Measurements from ENCODE around the gene PHF2. TPM values are rescaled to one million over a fixed set of nuclear protein-coding genes. Genes with fewer than 3 reads are reported as not detected.

The PHF2 gene
- total and polyA plus RNA-seq, 4 donors: 10.3 to 32.4 (median 27.9) TPM

GRCh38 chr9:93587284-93587650 is 10.9 kb downstream of the PHF2 start:
- intact Hi-C loops (cut with DNase I): no loop called here
- no peaks in the 10 kb centered on the region for H3K9me3 ChIP-seq (ENCODE audit: control insufficient read depth, low read length)
- no peak for ATAC-seq (ENCODE audit: low FRiP score)
- H3K27ac ChIP-seq (ENCODE audit: low read depth in 1 of 2, low read length in 2 of 2): no peak overlapping the region
- H3K4me1 ChIP-seq (ENCODE audit: control insufficient read depth in 1 of 2, insufficient read depth in 2 of 2, low read length in 2 of 2): no peaks in the 10 kb centered on the region
- DNase-seq: peak; percentile 26 to 52
- WGBS, 2 donors: 94 to 95% methylated on average over 7 of the region's 7 CpGs
- no peaks in the 10 kb centered on the region for H3K36me3 ChIP-seq (ENCODE audit: control insufficient read depth in 1 of 2, insufficient read depth in 2 of 2, low read length in 1 of 2)
- no peaks in the 10 kb centered on the region for H3K27me3 ChIP-seq (ENCODE audit: control insufficient read depth in 1 of 2, insufficient read depth in 2 of 2, low read length in 1 of 2)
- no peak overlapping the region for H3K4me3 ChIP-seq (ENCODE audit: low read length in 2 of 2)

DNA sequence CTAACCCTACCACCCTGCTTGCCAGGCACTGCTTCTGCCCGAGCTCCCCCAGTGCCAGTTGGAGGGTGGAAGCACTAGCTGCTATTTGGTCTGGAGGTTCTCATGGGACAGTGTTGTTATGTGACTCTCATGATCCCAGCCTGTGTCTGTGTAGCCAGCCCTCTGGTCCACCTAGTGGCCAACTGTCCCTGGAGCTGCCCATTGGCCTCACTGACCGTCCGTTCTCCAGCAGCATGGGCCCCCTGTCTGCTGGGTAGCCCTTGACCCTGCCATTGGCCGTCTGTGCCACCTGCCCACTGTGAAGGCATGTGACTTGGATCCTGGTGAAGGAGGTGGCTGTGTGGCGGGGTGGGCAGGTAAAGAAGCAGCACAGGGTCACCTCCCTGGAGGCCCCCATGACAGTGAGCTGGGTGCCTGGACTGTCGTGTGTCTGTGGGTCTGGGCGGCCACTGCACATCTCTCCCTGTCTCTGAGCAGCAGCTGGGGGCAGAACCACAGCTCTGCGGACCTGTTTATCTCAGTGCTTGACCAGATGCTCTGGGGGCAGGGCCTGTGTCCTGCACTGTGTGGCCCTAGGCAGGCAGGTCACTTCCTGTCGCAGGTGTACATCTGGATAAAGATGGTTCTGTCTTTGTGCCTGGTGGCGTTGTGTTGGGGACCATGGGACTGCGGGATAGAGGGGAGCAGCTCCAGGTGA is 11.4 kb downstream of the PHF2 start:
- peak; percentile 47 to 67 for DNase-seq
- 89 to 90% methylated on average over 11 of the region's 11 CpGs for WGBS, 2 donors
- H3K36me3 ChIP-seq (ENCODE audit: control insufficient read depth in 1 of 2, insufficient read depth in 2 of 2, low read length in 1 of 2): no peaks in the 10 kb centered on the region
- no peak overlapping the region for H3K27ac ChIP-seq (ENCODE audit: low read depth in 1 of 2, low read length in 2 of 2)
- no peaks in the 10 kb centered on the region for H3K27me3 ChIP-seq (ENCODE audit: control insufficient read depth in 1 of 2, insufficient read depth in 2 of 2, low read length in 1 of 2)
- no peak overlapping the region for H3K4me3 ChIP-seq (ENCODE audit: low read length in 2 of 2)
- no peaks in the 10 kb centered on the region for H3K9me3 ChIP-seq (ENCODE audit: control insufficient read depth, low read length)
- H3K4me1 ChIP-seq (ENCODE audit: control insufficient read depth in 1 of 2, insufficient read depth in 2 of 2, low read length in 2 of 2): no peaks in the 10 kb centered on the region
- intact Hi-C loops (cut with DNase I): no loop called here
- ATAC-seq (ENCODE audit: low FRiP score): peak; percentile 24

GRCh38 chr9:93588641-93589609 is 12.5 kb downstream of the PHF2 start:
- no peaks in the 10 kb centered on the region for H3K27me3 ChIP-seq (ENCODE audit: control insufficient read depth in 1 of 2, insufficient read depth in 2 of 2, low read length in 1 of 2)
- no peak for ATAC-seq (ENCODE audit: low FRiP score)
- no peaks in the 10 kb centered on the region for H3K9me3 ChIP-seq (ENCODE audit: control insufficient read depth, low read length)
- intact Hi-C loops (cut with DNase I): no loop called here
- H3K4me3 ChIP-seq (ENCODE audit: low read length in 2 of 2): no peak overlapping the region
- DNase-seq: peak in 1 of 2 donors; percentile 3
- no peak overlapping the region for H3K27ac ChIP-seq (ENCODE audit: low read depth in 1 of 2, low read length in 2 of 2)
- no peaks in the 10 kb centered on the region for H3K4me1 ChIP-seq (ENCODE audit: control insufficient read depth in 1 of 2, insufficient read depth in 2 of 2, low read length in 2 of 2)
- WGBS, 2 donors: 83 to 84% methylated on average over 12 of the region's 12 CpGs
- no peaks in the 10 kb centered on the region for H3K36me3 ChIP-seq (ENCODE audit: control insufficient read depth in 1 of 2, insufficient read depth in 2 of 2, low read length in 1 of 2)

DNA sequence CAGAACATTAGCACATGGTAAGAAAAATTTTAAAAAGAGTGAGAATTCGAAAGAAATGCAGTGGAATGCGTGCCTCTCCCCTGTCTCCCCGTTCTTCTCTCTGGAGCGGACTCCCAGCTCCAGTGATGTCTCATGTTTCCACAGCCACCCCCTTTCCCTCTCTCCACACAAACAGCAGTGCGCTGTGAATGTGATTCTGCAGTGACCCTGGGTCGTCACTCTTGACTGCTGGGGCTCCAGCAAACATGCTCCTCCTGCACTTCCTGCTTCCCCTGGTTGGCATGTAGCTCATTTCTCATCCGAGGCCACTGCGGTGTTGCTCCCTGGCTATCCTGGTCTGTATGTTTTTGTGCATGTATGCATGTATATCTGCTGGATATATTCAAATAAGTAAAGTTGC is 13.3 kb downstream of the PHF2 start:
- Histone ChIP-seq H3K36me3 (ENCODE audit: control insufficient read depth in 1 of 2, insufficient read depth in 2 of 2, low read length in 1 of 2) (no peaks in the 10 kb centered on the region), H3K27me3 (ENCODE audit: control insufficient read depth in 1 of 2, insufficient read depth in 2 of 2, low read length in 1 of 2) (no peaks in the 10 kb centered on the region), H3K9me3 (ENCODE audit: control insufficient read depth, low read length) (no peaks in the 10 kb centered on the region), H3K4me1 (ENCODE audit: control insufficient read depth in 1 of 2, insufficient read depth in 2 of 2, low read length in 2 of 2) (no peaks in the 10 kb centered on the region), H3K27ac (ENCODE audit: low read depth in 1 of 2, low read length in 2 of 2) (no peak overlapping the region), H3K4me3 (ENCODE audit: low read length in 2 of 2) (no peak overlapping the region)
- intact Hi-C loops (cut with DNase I): no loop called here
- DNase-seq (peak; percentile 36 to 47), ATAC-seq (ENCODE audit: low FRiP score) (no peak)
- 38 to 49% methylated on average over 8 of the region's 8 CpGs for WGBS, 2 donors

DNA sequence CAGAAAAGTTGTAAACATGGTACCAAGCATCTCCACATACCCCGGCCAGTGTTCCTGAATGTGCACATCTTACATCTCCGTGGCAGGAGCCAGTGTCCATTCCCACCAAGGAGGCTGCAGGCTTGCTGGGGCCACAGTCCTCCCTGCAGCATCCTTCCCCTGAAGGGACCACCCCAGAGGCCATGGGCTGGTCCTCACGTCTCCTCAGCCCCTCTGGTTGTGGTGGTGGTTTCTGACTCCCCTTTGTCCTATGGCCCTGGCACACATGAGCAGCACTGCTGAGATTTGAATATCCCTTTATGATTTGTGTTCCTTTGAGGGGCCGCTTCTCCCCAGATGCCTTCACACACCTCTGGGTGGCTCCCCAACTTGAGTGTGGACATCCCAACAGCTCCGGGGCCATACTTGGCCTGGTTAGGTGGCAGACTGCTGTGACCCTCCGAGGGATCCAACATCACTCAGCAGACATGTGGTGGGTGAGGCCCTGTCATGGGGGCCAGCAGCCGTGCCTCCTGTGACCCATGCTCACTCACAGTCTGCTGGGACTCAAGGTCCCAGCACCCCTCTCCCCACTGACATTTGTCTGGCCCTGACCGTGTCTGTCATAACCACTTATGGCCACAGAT is 14.3 kb downstream of the PHF2 start:
- intact Hi-C loops (cut with DNase I): no loop called here
- DNase-seq: peak; percentile 26 to 56

GRCh38 chr9:93591301-93592007 is 15.1 kb downstream of the PHF2 start:
- ATAC-seq (ENCODE audit: low FRiP score) (no peak), DNase-seq (peak; percentile 31 to 63)
- no peak overlapping the region for H3K27ac ChIP-seq (ENCODE audit: low read depth in 1 of 2, low read length in 2 of 2)

More for the DNA sequence above, 14.3 kb downstream of the PHF2 start:
- no peaks in the 10 kb centered on the region for H3K4me1 ChIP-seq (ENCODE audit: control insufficient read depth in 1 of 2, insufficient read depth in 2 of 2, low read length in 2 of 2)
- H3K4me3 ChIP-seq (ENCODE audit: low read length in 2 of 2): no peak overlapping the region
- WGBS, 2 donors: 64 to 73% methylated on average over 8 of the region's 8 CpGs
- H3K27me3 ChIP-seq (ENCODE audit: control insufficient read depth in 1 of 2, insufficient read depth in 2 of 2, low read length in 1 of 2): no peaks in the 10 kb centered on the region
- no peak overlapping the region for H3K27ac ChIP-seq (ENCODE audit: low read depth in 1 of 2, low read length in 2 of 2)
- no peaks in the 10 kb centered on the region for H3K9me3 ChIP-seq (ENCODE audit: control insufficient read depth, low read length)
- ATAC-seq (ENCODE audit: low FRiP score): no peak
- H3K36me3 ChIP-seq (ENCODE audit: control insufficient read depth in 1 of 2, insufficient read depth in 2 of 2, low read length in 1 of 2): no peaks in the 10 kb centered on the region

DNA sequence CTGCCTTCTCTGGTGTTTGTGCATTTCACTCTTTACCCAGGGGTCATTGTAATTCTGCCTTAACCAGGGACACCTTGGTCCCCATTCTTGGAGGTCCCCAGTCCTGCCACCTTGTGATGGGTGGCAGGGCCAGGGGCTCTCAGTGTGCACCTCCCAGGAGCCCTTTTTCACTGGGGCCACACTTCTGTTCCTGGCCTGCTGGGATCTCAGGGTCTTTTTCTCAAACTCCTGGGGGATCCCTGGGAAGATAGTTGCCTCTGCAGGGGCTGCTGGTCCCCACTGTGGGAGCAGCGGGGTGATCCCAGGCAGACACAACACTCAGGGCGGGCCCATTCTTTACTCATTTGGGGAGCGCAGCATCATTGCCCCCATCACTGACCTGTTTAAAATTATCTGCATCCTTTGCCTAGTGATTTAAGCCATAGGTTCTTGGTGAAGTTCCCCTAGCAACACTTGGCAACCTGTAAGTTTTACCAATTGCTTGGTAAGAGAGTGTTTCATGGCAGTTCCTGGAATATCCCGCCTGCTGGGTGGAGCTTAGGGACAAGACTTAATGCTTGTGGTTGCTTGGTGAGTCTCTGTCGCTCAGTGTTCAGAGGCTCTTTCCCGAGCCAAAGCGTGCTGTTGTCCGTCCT is 15.7 kb downstream of the PHF2 start:
- intact Hi-C loops (cut with DNase I): no loop called here
- Histone ChIP-seq H3K9me3 (ENCODE audit: control insufficient read depth, low read length) (no peaks in the 10 kb centered on the region), H3K27ac (ENCODE audit: low read depth in 1 of 2, low read length in 2 of 2) (no peak overlapping the region), H3K4me1 (ENCODE audit: control insufficient read depth in 1 of 2, insufficient read depth in 2 of 2, low read length in 2 of 2) (no peaks in the 10 kb centered on the region), H3K36me3 (ENCODE audit: control insufficient read depth in 1 of 2, insufficient read depth in 2 of 2, low read length in 1 of 2) (no peaks in the 10 kb centered on the region), H3K4me3 (ENCODE audit: low read length in 2 of 2) (no peak overlapping the region), H3K27me3 (ENCODE audit: control insufficient read depth in 1 of 2, insufficient read depth in 2 of 2, low read length in 1 of 2) (no peaks in the 10 kb centered on the region)
- DNase-seq: peak; percentile 34
- ATAC-seq (ENCODE audit: low FRiP score): no peak
- WGBS, 2 donors: 89 to 90% methylated on average over 8 of the region's 8 CpGs

More at GRCh38 chr9:93591301-93592007, 15.1 kb downstream of the PHF2 start:
- Histone ChIP-seq H3K4me3 (ENCODE audit: low read length in 2 of 2) (no peak overlapping the region), H3K9me3 (ENCODE audit: control insufficient read depth, low read length) (no peaks in the 10 kb centered on the region), H3K36me3 (ENCODE audit: control insufficient read depth in 1 of 2, insufficient read depth in 2 of 2, low read length in 1 of 2) (no peaks in the 10 kb centered on the region), H3K27me3 (ENCODE audit: control insufficient read depth in 1 of 2, insufficient read depth in 2 of 2, low read length in 1 of 2) (no peaks in the 10 kb centered on the region), H3K4me1 (ENCODE audit: control insufficient read depth in 1 of 2, insufficient read depth in 2 of 2, low read length in 2 of 2) (no peaks in the 10 kb centered on the region)
- intact Hi-C loops (cut with DNase I): no loop called here
- WGBS, 2 donors: 55 to 66% methylated on average over 13 of the region's 13 CpGs

DNA sequence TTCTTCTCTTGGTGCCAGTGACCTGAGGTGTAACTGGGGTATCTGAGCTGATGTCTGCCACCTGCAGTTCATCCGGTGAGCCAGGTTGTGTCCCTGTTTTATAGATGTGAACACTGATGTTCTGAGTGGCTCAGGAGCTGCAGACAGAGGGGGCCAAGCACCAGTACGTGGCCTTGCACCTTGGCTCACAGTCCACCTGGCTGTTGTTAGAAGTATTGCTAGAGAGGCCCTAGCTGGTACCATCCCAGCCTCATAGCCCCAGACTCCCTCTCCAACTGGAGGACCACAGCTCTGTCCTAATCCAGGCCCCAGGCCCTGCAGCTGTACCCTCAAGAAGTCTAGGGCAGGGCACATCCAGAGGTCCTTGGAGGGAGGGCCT is 16.2 kb downstream of the PHF2 start:
- peak; percentile 28 to 37 for DNase-seq
- intact Hi-C loops (cut with DNase I): no loop called here
- Histone ChIP-seq H3K36me3 (ENCODE audit: control insufficient read depth in 1 of 2, insufficient read depth in 2 of 2, low read length in 1 of 2) (no peaks in the 10 kb centered on the region), H3K27me3 (ENCODE audit: control insufficient read depth in 1 of 2, insufficient read depth in 2 of 2, low read length in 1 of 2) (no peaks in the 10 kb centered on the region), H3K27ac (ENCODE audit: low read depth in 1 of 2, low read length in 2 of 2) (no peak overlapping the region), H3K4me3 (ENCODE audit: low read length in 2 of 2) (no peak overlapping the region), H3K9me3 (ENCODE audit: control insufficient read depth, low read length) (no peaks in the 10 kb centered on the region), H3K4me1 (ENCODE audit: control insufficient read depth in 1 of 2, insufficient read depth in 2 of 2, low read length in 2 of 2) (no peaks in the 10 kb centered on the region)
- WGBS, 2 donors: 56 to 70% methylated on average over 2 of the region's 2 CpGs
- ATAC-seq (ENCODE audit: low FRiP score): no peak

Measured in aorta (tissue), 5 donors.